ENCODE data around the gene SLC6A11. TPM values are rescaled to one million over a fixed set of nuclear protein-coding genes. Genes with fewer than 3 reads are reported as not detected.

The SLC6A11 gene
- total RNA-seq, 2 experiments from 2014 or later: not detected

GRCh38 chr3:10925436-10926255, 109.6 kb downstream of the SLC6A11 start:
- TF ChIP-seq CTCF (IDR thresholded peaks at IDR 0.05): no peak
- H3K4me3 Mint-ChIP-seq: no peak overlapping the region
- Histone ChIP-seq H3K27me3 (ENCODE audit: control insufficient read depth in 1 of 2, insufficient read depth in 2 of 2, low read length in 2 of 2) (peaks cover 0 to 4% of the 10 kb centered on the region in 2 experiments), H3K36me3 (ENCODE audit: insufficient read depth, low read length) (no peaks in the 10 kb centered on the region), H3K9me3 (ENCODE audit: control insufficient read depth in 1 of 2, insufficient read depth in 1 of 2, low read length in 2 of 2) (peaks cover 0 to 14% of the 10 kb centered on the region in 2 experiments), H3K4me1 (ENCODE audit: insufficient read depth, low read length) (no peaks in the 10 kb centered on the region), H3K27ac (ENCODE audit: low read depth in 1 of 2, low read length in 2 of 2) (no peak overlapping the region), H3K4me3 (ENCODE audit: low read length) (no peak overlapping the region)
- no peaks in the 10 kb centered on the region for H3K4me1 Mint-ChIP-seq (ENCODE audit: low read depth)
- ATAC-seq (ENCODE audit: poor library complexity) (no peak), DNase-seq (no peak)
- no peak overlapping the region for H3K27ac Mint-ChIP-seq
- ChIA-PET CTCF (no interaction called here), POLR2A (no interaction called here)
- intact Hi-C loops (cut with DNase I, micrococcal nuclease): no loop called here
- peaks cover 2% of the 10 kb centered on the region for H3K9me3 Mint-ChIP-seq
- peaks cover 13% of the 10 kb centered on the region for H3K27me3 Mint-ChIP-seq
- no peaks in the 10 kb centered on the region for H3K36me3 Mint-ChIP-seq (ENCODE audit: low read depth)

- peaks cover 9% of the 10 kb centered on the region for H3K27me3 Mint-ChIP-seq
- H3K9me3 Mint-ChIP-seq: peaks cover 2% of the 10 kb centered on the region
- intact Hi-C loops (cut with DNase I, micrococcal nuclease): no loop called here
- ChIA-PET CTCF (no interaction called here), POLR2A (no interaction called here)
- H3K27ac ChIP-seq (ENCODE audit: low read depth in 1 of 2, low read length in 2 of 2): no peak overlapping the region
- no peak overlapping the region for H3K4me3 Mint-ChIP-seq
- H3K36me3 ChIP-seq (ENCODE audit: insufficient read depth, low read length): no peaks in the 10 kb centered on the region
- no peaks in the 10 kb centered on the region for H3K36me3 Mint-ChIP-seq (ENCODE audit: low read depth)
- H3K27me3 ChIP-seq (ENCODE audit: control insufficient read depth in 1 of 2, insufficient read depth in 2 of 2, low read length in 2 of 2): peaks cover 0 to 4% of the 10 kb centered on the region in 2 experiments
- no peak overlapping the region for H3K27ac Mint-ChIP-seq
- ATAC-seq (ENCODE audit: poor library complexity) (no peak), DNase-seq (no peak)
- TF ChIP-seq CTCF (IDR thresholded peaks at IDR 0.05): no peak
- H3K4me3 ChIP-seq (ENCODE audit: low read length): no peak overlapping the region
- peaks cover 0 to 14% of the 10 kb centered on the region in 2 experiments for H3K9me3 ChIP-seq (ENCODE audit: control insufficient read depth in 1 of 2, insufficient read depth in 1 of 2, low read length in 2 of 2)
- H3K4me1 Mint-ChIP-seq (ENCODE audit: low read depth): no peaks in the 10 kb centered on the region
- H3K4me1 ChIP-seq (ENCODE audit: insufficient read depth, low read length): no peaks in the 10 kb centered on the region
These were observed 110.3 kb downstream of the SLC6A11 start for GRCh38 chr3:10926256-10926810.

GRCh38 chr3:10926811-10927521, 110.9 kb downstream of the SLC6A11 start:
- Histone ChIP-seq H3K9me3 (ENCODE audit: control insufficient read depth in 1 of 2, insufficient read depth in 1 of 2, low read length in 2 of 2) (peaks cover 0 to 14% of the 10 kb centered on the region in 2 experiments), H3K27ac (ENCODE audit: low read depth in 1 of 2, low read length in 2 of 2) (no peak overlapping the region), H3K27me3 (ENCODE audit: control insufficient read depth in 1 of 2, insufficient read depth in 2 of 2, low read length in 2 of 2) (peaks cover 0 to 4% of the 10 kb centered on the region in 2 experiments), H3K4me1 (ENCODE audit: insufficient read depth, low read length) (no peaks in the 10 kb centered on the region), H3K4me3 (ENCODE audit: low read length) (no peak overlapping the region), H3K36me3 (ENCODE audit: insufficient read depth, low read length) (no peaks in the 10 kb centered on the region)
- intact Hi-C loops (cut with DNase I, micrococcal nuclease): no loop called here
- CTCF ChIA-PET: no interaction called here
- TF ChIP-seq CTCF (IDR thresholded peaks at IDR 0.05): no peak
- no peak overlapping the region for H3K4me3 Mint-ChIP-seq
- peaks cover 6% of the 10 kb centered on the region for H3K27me3 Mint-ChIP-seq
- H3K27ac Mint-ChIP-seq: no peak overlapping the region
- POLR2A ChIA-PET: no interaction called here
- no peak for ATAC-seq (ENCODE audit: poor library complexity)
- DNase-seq: peak in 1 of 14 experiments; percentile 24
- peaks cover 2% of the 10 kb centered on the region for H3K9me3 Mint-ChIP-seq
- H3K4me1 Mint-ChIP-seq (ENCODE audit: low read depth): no peaks in the 10 kb centered on the region
- H3K36me3 Mint-ChIP-seq (ENCODE audit: low read depth): no peaks in the 10 kb centered on the region

All from CD4-positive, alpha-beta T cell (primary cell).